ENCODE results near the gene PLEKHJ1.

DNA sequence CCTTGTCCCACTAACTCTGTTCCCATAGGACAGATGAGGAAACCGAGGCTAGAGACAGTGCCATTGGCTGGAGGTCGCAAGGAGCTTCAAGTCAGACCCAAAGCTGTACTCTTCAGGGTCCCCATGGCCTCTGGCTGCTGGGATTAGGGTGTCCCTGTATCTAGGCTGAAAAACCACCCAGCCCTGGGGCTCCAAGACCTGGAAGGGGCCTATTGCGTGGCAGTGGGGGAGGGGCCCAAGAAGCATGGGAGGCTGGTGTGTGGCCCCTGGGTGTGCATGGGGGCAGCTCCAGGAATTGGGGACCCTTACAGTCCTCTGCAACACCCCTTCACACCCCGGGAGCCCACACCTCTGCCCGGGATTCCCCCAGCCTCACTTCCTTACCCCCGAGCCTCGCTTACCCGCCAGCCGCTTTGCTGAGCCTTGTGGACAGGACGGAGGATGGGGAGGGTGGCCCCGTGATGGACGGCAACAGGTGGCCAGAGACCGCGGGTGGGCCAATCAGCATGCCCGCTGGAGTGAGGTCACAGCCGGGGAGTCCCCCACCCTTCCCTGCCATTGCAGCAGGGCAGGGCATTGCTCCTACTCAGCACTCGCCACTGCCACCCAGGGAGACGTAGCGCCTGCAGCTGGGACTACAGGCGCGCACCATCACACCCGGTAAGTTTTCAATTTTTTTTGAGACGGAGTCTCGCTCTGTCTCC lies 20.0 kb upstream of the PLEKHJ1 start, which contains the start of gene JSRP1:
- TF ChIP-seq, protein P1, sequence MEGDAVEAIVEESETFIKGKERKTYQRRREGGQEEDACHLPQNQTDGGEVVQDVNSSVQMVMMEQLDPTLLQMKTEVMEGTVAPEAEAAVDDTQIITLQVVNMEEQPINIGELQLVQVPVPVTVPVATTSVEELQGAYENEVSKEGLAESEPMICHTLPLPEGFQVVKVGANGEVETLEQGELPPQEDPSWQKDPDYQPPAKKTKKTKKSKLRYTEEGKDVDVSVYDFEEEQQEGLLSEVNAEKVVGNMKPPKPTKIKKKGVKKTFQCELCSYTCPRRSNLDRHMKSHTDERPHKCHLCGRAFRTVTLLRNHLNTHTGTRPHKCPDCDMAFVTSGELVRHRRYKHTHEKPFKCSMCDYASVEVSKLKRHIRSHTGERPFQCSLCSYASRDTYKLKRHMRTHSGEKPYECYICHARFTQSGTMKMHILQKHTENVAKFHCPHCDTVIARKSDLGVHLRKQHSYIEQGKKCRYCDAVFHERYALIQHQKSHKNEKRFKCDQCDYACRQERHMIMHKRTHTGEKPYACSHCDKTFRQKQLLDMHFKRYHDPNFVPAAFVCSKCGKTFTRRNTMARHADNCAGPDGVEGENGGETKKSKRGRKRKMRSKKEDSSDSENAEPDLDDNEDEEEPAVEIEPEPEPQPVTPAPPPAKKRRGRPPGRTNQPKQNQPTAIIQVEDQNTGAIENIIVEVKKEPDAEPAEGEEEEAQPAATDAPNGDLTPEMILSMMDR (IDR thresholded peaks at IDR 0.05) = no peak
- no peak for TF ChIP-seq POLR2A (IDR thresholded peaks at IDR 0.05)
